Measurements from ENCODE around the gene SLC11A1. TPM values are rescaled to one million over a fixed set of nuclear protein-coding genes. Genes with fewer than 3 reads are reported as not detected.

The SLC11A1 gene
- total RNA-seq, 2 donors from 2014 or later: 8.7 to 22.1 TPM

- peaks cover 0 to 60% of the 10 kb centered on the region in 2 donors for H3K4me1 ChIP-seq
- peak; percentile 80 for DNase-seq (ENCODE audit: low spot score)
- H3K36me3 ChIP-seq: peaks cover 24% of the 10 kb centered on the region
- no peaks in the 10 kb centered on the region for H3K27me3 ChIP-seq
- TF ChIP-seq CTCF (IDR thresholded peaks at IDR 0.05): no peak
- H3K27ac ChIP-seq: peak overlapping the region; percentile 98 to 99
- H3K4me3 ChIP-seq: peak overlapping the region; percentile 93 to 96
- H3K9me3 ChIP-seq: no peaks in the 10 kb centered on the region
Measured at GRCh38 chr2:218398437-218399390, 16.6 kb downstream of the SLC11A1 start.

- Histone ChIP-seq H3K4me3 (peak within 1 kb of the TSS; percentile 93 to 96), H3K27ac (peak within 1 kb of the TSS; percentile 98 to 99), H3K9me3 (no peaks in the 10 kb centered on the region), H3K4me1 (peaks cover 0 to 65% of the 10 kb centered on the region in 2 donors), H3K36me3 (peaks cover 33% of the 10 kb centered on the region), H3K27me3 (no peaks in the 10 kb centered on the region)
- DNase-seq (ENCODE audit: low spot score): peak; percentile 96
- peak in 1 of 2 donors; percentile 30 for TF ChIP-seq CTCF (IDR thresholded peaks at IDR 0.05)
Measured at GRCh38 chr2:218399391-218400166, 17.5 kb downstream of the SLC11A1 start, which contains the start of gene CTDSP1. Gene CTDSP1 (plus strand): TSS chr2:218399868. CDS start chr2:218400091, 223 bp downstream.

- Histone ChIP-seq H3K27me3 (no peaks in the 10 kb centered on the region), H3K36me3 (peaks cover 36% of the 10 kb centered on the region), H3K4me3 (peak overlapping the region; percentile 93 to 96), H3K27ac (peak overlapping the region; percentile 98 to 99), H3K4me1 (peaks cover 0 to 72% of the 10 kb centered on the region in 2 donors), H3K9me3 (no peaks in the 10 kb centered on the region)
- DNase-seq (ENCODE audit: low spot score): no peak
- TF ChIP-seq CTCF (IDR thresholded peaks at IDR 0.05): no peak
Measured at GRCh38 chr2:218400167-218400929, 18.3 kb downstream of the SLC11A1 start.

- H3K4me1 ChIP-seq: peaks cover 0 to 74% of the 10 kb centered on the region in 2 donors
Measured at GRCh38 chr2:218400930-218401881, 19.1 kb downstream of the SLC11A1 start.

More at GRCh38 chr2:218400930-218401881, 19.1 kb downstream of the SLC11A1 start:
- Histone ChIP-seq H3K9me3 (no peaks in the 10 kb centered on the region), H3K27me3 (no peaks in the 10 kb centered on the region), H3K27ac (peak overlapping the region; percentile 98 to 99), H3K36me3 (peaks cover 36% of the 10 kb centered on the region), H3K4me3 (peak overlapping the region; percentile 93 to 96)
- TF ChIP-seq CTCF (IDR thresholded peaks at IDR 0.05): no peak
- no peak for DNase-seq (ENCODE audit: low spot score)

Measured in right atrium auricular region (tissue), 2 donors.